Coronary artery (tissue), 2 donors: ENCODE results near the gene KDM4F.

Source experiments
- DNase-seq: peaks from one replicate; pipeline ENCODE4 v3.0.0-alpha.2; 2017; ENCODE audit warnings: low spot score
- H3K27ac ChIP-seq, 2 donors: fragments of 200-600 bp; sonication (generic); one replicate each; pipeline ENCODE4 v1.5.1; 2016 to 2019
- H3K4me3 ChIP-seq: fragments of 200-600 bp; sonication (generic); 2 replicates; pipeline ENCODE4 v1.5.1; 2016; ENCODE audit warnings: mild to moderate bottlenecking, moderate library complexity
- TF ChIP-seq, protein P1 (sequence below): fragments of 200-600 bp; sonication (generic); IDR thresholded peaks from one replicate; pipeline ENCODE4 v1.5.1; 2019; ENCODE audit warnings: antibody characterized with exemption

Gene KDM4F

DNA sequence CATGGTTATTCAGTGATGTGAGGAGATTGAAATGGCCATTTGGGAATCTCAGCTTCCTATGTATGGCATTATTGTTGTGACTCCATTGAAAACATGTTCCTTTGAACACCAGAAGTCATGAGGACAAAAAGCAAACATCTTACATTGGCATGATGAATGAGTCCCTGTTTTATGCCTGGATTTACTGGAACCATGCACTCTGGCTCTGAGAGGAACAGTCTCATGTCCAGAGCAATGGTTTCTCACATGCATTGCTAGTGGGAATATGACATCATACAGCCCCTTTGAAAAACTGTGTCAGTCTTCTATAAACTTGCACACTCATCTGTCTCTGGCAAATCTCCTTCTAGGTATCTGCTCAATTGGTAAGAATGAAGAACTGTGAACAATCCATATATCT lies 3.4 kb upstream of the KDM4F start:
- no peak overlapping the region for H3K4me3 ChIP-seq
- DNase-seq, result no peak
- TF ChIP-seq, protein P1, sequence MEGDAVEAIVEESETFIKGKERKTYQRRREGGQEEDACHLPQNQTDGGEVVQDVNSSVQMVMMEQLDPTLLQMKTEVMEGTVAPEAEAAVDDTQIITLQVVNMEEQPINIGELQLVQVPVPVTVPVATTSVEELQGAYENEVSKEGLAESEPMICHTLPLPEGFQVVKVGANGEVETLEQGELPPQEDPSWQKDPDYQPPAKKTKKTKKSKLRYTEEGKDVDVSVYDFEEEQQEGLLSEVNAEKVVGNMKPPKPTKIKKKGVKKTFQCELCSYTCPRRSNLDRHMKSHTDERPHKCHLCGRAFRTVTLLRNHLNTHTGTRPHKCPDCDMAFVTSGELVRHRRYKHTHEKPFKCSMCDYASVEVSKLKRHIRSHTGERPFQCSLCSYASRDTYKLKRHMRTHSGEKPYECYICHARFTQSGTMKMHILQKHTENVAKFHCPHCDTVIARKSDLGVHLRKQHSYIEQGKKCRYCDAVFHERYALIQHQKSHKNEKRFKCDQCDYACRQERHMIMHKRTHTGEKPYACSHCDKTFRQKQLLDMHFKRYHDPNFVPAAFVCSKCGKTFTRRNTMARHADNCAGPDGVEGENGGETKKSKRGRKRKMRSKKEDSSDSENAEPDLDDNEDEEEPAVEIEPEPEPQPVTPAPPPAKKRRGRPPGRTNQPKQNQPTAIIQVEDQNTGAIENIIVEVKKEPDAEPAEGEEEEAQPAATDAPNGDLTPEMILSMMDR, result no peak
- no peak overlapping the region for H3K27ac ChIP-seq

DNA sequence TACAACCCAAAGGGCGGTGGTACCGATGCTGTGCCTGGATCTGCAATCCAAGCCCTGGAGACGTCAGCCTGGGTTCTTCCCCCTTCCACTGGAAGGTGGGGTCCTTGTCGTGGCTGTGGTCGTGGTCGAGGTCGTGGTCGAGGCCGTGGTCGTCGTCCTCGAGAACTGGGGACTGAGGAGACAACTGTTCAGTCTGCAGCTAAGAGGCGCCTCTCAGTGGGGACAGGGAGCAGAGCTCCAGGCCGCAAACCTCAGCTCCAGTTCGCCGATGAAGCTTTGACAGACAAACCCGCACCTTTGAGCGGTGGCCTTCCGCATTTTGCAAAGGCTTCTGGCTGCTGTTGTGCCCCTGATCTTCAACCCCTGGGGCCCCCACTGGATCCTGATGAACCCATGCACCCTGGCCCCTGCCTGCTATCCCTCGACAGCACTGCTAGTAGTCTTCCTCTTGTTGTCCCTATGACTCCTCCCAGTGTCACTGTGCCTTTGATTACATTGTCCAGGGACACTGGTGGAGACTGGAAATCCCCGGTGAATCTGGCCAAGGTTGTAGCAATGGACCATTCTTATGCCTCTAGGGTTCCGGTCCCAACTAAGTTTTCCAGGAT lies 1.5 kb downstream of the KDM4F start:
- Histone ChIP-seq H3K27ac (no peak overlapping the region), H3K4me3 (no peak overlapping the region)
- no peak for DNase-seq
- TF ChIP-seq, protein P1, result no peak

DNA sequence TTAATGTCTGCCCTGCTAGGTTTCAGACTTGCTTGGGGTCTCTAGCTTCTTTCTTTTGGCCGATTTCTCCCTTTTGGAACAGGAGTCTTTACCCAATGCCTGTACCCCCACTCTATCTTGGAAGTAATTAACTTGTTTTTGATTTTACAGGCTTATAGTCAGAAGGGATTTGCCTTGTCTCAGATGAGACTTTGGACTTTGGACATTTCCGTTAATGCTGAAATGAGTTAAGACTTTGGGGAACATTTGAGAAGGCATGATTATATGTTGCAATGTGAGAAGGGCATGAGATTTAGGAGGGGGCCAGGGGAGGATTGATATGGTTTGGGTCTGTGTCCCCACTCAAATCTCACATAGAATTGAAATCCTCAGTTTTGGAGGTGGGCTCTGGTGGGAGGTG lies 5.1 kb downstream of the KDM4F start:
- TF ChIP-seq, protein P1, result no peak
- H3K27ac ChIP-seq, result no peak overlapping the region
- no peak overlapping the region for H3K4me3 ChIP-seq
- DNase-seq, result no peak

DNA sequence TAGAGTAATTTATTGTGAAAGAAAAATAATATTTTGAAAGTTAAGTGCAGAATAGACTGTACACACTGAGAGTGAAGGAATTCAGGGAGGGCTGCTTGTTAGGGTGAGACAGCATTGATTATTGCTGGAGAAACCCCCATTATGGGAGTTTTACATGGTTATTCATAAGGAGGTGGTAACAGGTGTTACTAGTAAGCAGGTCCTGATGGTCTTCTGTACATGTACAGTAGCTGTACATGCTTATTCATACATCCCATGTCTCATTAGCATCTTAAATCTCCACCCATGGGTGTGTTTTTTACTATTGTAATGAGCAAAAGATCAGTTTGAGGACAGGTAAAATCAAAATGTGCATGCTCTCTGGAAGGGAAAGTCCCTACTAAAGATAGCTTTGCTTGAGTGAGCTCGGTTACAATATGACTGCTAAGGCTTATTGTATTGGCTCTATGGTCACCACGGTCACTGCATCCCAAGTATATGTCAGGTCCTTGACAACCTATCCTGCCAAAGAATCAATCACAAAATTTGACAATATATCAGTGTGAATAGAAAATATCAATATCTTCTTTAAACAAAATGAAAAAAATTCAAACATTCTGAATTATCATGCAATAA lies 6.2 kb downstream of the KDM4F start:
- no peak overlapping the region for H3K27ac ChIP-seq

DNA sequence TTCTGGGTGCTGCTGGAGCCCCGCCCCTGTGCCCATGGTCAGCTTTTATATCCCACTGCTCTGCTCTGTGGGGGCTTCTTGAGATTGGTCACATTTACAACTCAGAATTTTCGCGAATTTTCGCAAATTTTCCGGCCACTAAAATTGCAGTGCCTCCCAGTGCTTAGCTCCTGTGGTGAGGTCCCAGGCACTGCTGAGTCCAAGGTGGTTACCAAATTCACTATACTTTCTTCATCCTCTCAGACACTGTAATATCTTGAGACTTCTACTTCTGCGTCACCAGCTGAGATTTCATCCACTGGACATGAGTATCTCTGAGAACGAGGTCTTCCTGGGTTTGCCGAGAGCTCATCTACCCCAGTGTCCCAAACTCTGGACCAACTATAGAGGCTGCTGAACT lies 8.7 kb downstream of the KDM4F start:
- Histone ChIP-seq H3K27ac (no peak overlapping the region), H3K4me3 (no peak overlapping the region)
- TF ChIP-seq, protein P1, result no peak
- no peak for DNase-seq

More for the DNA sequence above, 6.2 kb downstream of the KDM4F start:
- TF ChIP-seq, protein P1, result no peak
- no peak overlapping the region for H3K4me3 ChIP-seq
- no peak for DNase-seq

DNA sequence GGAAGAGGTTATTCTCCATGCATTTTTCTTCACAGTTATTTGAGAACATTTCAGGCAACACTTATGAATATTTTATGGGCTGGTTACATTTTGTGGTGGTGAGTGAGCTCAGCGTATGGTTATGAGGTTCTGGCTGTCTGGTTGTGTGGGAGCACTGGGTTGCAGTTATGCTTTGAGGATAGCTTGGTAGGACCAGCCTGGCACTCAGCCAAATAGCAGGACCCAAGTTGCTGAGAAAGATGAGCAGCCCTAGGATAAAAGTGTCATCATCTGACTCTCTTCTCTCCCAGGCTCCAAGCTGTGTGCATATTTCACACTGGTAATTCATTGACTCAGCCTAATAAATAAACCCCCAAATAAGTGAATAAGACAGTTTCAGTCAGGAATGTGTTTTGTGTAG lies 9.4 kb downstream of the KDM4F start:
- DNase-seq, result no peak
- Histone ChIP-seq H3K4me3 (no peak overlapping the region), H3K27ac (no peak overlapping the region)
- TF ChIP-seq, protein P1, result no peak

DNA sequence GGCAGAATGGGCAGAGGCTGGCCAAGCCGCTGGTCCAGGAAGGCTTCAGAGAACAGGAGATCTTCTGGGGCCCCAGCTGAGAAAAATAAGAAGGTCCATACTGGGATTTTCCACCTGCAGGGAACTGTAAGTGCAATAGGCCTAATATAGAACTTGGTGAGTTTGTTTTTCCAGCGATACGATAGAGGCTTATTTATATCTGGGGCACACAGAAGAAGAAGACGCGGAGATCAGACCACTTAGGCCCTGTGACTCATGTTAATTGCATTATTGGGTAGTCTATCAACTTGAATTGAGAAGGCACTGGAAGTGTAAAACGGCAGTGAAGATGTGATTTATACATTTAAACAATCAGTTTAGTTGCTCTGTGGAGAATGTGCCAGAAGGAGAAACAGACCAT lies 9.8 kb downstream of the KDM4F start:
- Histone ChIP-seq H3K27ac (no peak overlapping the region), H3K4me3 (no peak overlapping the region)
- TF ChIP-seq, protein P1, result no peak
- no peak for DNase-seq
